HG03196 (cell line): ENCODE results near the gene ERCC6.

ENCODE experiments used
- ATAC-seq: cut with Tn5 transposase; IDR thresholded peaks from one replicate; pipeline ENCODE4 v1.9.1; 2021; ENCODE audit not compliant: unreplicated experiment

The ERCC6 gene

GRCh38 chr10:49538381-49539319 is at the start of gene ERCC6:
Gene ERCC6, minus strand, starts transcription at chr10:49539121.
- peak; percentile 81 for ATAC-seq

GRCh38 chr10:49587981-49588380 is 49.1 kb upstream of the ERCC6 start:
- ATAC-seq = no peak

- ATAC-seq = no peak
Measured at GRCh38 chr10:49585387-49585786, 46.5 kb upstream of the ERCC6 start.

GRCh38 chr10:49579621-49580020 is 40.7 kb upstream of the ERCC6 start:
- no peak for ATAC-seq

GRCh38 chr10:49578392-49578791 is 39.5 kb upstream of the ERCC6 start:
- no peak for ATAC-seq

- no peak for ATAC-seq
Measured at GRCh38 chr10:49577182-49577925, 38.4 kb upstream of the ERCC6 start.

GRCh38 chr10:49575489-49576072 is 36.7 kb upstream of the ERCC6 start:
- ATAC-seq = no peak

- no peak for ATAC-seq
Measured at GRCh38 chr10:49572594-49573114, 33.7 kb upstream of the ERCC6 start.

- no peak for ATAC-seq
Measured at GRCh38 chr10:49571388-49571787, 32.5 kb upstream of the ERCC6 start.

GRCh38 chr10:49569031-49569631 is 30.2 kb upstream of the ERCC6 start:
- ATAC-seq = no peak

- ATAC-seq = no peak
Measured at GRCh38 chr10:49568235-49568634, 29.3 kb upstream of the ERCC6 start.

GRCh38 chr10:49567810-49568209 is 28.9 kb upstream of the ERCC6 start:
- ATAC-seq = no peak

- ATAC-seq = no peak
Measured at GRCh38 chr10:49564461-49565009, 25.6 kb upstream of the ERCC6 start.

GRCh38 chr10:49562893-49563292 is 24.0 kb upstream of the ERCC6 start:
- no peak for ATAC-seq

GRCh38 chr10:49560526-49560925 is 21.6 kb upstream of the ERCC6 start:
- ATAC-seq = no peak

GRCh38 chr10:49559476-49559875 is 20.6 kb upstream of the ERCC6 start:
- ATAC-seq = no peak

- ATAC-seq = no peak
Measured at GRCh38 chr10:49558190-49558589, 19.3 kb upstream of the ERCC6 start.

- ATAC-seq = no peak
Measured at GRCh38 chr10:49557681-49558080, 18.8 kb upstream of the ERCC6 start.

- no peak for ATAC-seq
Measured at GRCh38 chr10:49556723-49557122, 17.8 kb upstream of the ERCC6 start.

- ATAC-seq = no peak
Measured at GRCh38 chr10:49552277-49552676, 13.4 kb upstream of the ERCC6 start.

- ATAC-seq = no peak
Measured at GRCh38 chr10:49550563-49550962, 11.6 kb upstream of the ERCC6 start.
